GM11168 (cell line): ENCODE measurements around the gene CDH4.
"Not testable (repeated sequence)": the region's sequence is repeated elsewhere in the genome, so short reads cannot be mapped to it uniquely, and the experiment has no call there.

ENCODE experiments used
- in situ Hi-C: fragments of 300-500 bp; cut with MboI; formaldehyde crosslinking; loops from one replicate; pipeline ENCODE4 v1.12.0; 2022; ENCODE audit warnings: low sequenced_read_pairs; ENCODE audit not compliant: unreplicated experiment

Gene CDH4

DNA sequence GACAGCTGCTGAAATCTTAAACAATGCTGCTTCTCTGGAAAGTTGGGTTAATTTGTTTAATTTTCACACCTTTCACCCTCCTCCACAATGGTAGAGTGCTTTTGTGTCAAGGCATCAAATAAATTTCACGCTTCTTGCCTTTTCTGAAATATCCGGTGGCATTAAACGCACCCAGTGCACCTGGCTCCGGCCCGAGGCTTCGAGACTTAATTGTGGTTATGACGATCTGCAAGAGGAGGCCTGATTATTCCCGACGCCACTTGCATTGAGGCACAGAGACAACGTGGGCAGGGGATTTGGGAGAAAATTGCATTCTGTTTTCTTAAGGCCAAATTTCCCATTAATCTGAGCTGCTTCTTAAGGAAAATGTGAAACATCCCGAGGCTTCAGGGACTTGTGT is 152.2 kb downstream of the CDH4 start:
- in situ Hi-C loops: no loop called here

DNA sequence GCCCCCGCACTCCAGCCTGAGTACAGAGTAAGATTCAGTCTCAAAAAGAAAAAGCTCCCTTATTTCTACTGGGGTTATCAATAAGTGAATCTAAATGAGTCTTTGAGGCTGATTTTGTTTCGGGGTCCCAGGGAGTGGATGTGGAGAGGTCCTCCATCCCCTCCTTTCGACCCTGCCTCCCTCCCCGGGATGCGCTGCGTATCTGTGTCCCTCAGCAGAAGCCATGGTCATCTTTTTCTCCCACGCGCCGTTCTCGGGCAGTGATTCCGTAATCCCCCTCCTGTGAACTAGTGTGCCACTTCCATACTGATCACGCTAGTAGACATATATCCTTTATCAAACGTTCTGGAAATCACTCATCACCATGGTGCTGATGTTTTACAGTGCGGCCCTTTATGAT is 152.9 kb downstream of the CDH4 start:
- in situ Hi-C loops: no loop called here

DNA sequence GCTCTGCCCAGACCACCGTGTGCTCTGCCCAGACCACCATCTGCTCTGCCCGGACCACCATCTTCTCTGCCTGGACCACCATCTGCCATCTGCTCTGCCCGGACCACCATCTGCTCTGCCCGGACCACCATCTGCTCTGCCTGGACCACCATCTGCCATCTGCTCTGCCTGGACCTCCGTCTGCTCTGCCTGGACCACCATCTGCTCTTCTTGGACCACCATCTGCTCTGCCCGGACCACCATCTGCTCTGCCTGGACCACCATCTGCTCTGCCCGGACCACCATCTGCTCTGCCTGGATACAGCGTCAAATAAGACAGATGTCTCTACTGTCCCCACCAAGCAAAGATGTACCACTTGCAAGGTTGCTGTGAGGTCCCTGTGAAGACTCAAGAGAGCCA is 154.7 kb downstream of the CDH4 start:
- in situ Hi-C loops: not testable (repeated sequence)

DNA sequence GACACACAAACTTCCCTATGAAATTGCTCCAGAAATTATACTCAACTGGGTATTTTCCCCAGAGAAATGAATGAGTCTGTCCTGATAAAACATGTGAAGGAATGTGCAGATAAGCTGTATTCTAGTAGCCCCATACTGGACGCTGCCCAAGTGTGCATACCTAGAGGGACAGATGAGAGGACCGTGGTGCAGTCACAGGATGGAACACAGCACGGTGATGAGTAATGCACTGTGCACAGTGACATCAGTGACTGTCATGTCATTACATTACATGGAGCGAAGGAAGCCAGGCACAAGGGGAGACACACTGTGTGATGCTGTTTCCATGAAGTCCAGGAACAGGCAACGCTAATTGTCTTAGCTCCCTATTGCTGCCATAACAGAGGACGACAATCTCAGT is 155.5 kb downstream of the CDH4 start:
- in situ Hi-C loops: no loop called here

DNA sequence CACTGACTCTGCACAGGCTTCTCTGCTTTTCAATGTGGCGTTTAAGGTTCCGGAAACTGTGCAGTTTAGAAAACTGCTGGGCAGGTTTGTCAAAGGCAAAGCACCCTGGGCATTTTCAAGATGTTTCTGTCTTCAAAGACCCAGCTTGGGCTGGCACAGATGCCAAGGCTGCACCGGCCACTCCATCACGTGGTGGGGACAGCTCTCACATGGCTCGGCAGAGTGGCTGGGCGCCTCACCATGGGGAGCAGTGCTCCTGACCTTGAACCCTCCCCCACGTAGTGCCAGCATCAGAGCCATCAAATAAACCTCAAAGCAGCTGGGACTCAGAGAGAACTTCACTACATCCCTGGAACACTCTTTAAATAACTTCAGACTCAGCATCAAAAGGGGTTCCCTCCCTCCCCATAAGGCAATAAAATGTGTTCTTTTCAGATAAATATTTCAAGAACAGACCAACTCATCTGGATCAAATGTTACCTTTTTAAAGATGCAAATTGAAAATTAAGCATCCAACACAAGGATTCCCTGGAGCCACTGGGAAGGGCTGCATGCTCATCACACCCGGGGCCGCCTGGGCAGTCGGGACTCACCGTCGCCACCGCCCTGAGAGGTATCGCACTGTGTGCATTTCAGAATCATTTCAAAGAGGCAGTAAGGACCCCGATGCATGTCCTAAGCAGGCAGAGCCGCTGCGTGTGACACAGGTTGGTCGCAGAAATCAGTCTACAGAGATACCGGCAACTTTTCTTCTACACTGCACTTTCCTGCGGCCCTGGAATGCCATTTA is 157.1 kb downstream of the CDH4 start:
- in situ Hi-C loops: no loop called here

DNA sequence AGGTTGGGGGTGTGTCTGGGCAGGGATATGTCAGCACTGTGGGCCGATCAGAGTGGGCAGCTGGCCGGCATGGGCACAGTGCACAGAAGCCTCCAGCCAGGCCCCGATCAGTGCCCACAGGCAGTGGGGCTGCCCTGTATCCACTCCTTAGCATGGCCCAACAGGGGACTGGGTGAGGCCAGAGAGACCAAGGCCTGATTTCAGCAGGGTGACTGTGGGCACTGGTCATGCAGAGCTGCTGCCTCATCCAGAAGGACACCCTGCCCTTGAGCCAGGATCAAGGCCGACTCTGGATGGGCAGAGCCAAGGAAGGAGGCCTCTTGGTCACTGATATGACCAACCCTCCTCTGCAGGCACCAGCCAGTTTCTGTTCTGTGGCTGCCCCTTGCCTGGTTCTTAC is 159.7 kb downstream of the CDH4 start:
- in situ Hi-C loops: no loop called here

DNA sequence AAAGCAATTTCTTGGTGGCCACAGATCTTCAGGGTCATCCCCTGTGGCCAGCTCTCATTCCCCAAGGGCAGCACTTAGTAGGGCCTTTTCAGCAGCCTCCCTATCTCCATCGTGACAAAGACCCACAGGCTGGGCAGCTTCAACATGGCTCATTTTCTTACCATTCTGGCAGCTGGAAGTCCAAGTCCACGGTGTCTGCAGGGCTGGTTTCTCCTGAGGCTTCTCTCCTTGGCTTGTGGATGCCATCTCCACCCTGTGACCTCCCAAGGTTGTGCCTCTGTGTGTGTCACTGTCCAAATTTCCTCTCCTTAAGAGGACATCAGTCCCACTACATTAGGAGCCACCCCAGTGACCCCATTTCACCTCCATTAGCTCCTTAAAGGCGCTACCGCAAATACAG is 161.7 kb downstream of the CDH4 start:
- in situ Hi-C loops: no loop called here

DNA sequence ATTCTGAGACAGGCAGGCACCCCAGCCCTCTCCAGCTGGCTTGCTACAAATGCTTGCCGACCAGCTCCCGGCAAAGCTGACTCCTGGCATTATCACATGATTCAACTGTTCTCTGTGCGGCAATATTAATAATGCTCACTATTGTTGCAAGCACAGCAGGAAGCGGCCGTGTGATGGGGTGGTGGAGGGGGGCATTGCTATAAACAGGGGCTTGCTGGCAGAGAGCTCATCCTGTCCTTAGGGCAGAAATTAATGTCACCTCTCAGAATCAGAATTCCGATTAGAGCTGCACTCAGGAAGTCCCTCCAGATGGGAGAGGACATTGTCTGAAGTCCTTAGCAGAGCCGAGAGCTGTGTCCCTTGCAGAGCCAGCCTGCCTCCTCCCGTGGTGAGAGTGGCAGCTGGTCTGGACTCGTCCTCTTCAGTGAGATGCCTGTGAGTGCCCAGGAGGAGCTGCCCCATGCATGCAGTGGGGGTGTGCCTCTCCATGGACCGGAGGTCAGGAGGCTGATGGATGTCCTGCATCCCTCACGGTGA is 162.5 kb downstream of the CDH4 start:
- in situ Hi-C loops: no loop called here

DNA sequence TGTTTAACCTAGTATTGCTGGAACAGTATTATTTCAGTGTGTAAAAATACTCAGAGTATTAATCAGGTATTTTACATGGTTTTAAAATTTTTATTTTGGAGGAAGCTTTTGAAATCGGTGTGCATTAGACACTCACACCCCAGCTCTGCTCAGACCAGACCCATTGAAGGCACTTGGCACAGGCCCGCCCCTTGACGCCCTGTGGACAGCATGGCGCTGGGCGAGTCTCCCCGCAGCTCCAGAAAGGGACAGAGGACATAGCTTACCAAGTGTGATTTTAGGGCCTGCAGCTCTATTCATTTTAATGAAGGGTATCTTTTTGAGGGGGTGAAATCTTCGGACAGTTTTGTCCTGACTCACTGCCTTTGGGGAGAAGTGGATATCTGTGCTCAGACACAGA is 164.5 kb downstream of the CDH4 start:
- in situ Hi-C loops: no loop called here

DNA sequence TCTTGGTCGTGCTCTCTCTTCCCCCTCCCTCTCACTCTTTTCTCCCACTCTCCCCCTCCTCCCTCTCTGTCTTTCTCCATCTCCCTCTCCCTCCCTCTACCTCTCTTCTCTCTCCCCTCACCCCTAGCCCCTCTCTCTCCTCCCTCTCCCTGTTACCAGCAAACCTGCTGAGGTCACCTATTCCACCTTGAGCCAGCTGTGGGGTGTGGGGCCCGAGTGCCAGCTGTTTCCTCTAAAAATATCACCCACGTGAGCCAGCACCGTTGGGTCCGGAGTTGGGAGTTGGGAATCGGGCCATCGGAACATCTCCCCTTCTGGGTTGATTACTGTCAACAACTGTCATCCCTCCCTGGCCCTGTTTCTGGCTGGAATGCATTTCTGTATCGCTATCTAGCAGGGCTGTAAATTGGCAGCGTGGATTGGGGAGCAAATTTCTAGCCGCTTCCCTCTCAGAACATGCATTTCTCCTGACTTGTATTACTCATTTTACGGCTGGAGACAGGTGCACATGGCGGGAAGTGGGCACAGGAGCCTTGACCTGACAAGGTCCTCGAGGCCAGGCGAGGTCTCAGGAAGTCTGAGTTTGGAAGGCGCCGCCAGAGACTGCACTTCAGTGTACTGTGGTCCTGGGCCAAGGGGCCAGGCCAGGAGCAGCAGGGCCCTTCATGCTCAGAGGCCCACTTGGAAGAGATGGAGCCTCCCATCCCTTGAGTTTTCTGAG is 165.3 kb downstream of the CDH4 start:
- in situ Hi-C loops: no loop called here

DNA sequence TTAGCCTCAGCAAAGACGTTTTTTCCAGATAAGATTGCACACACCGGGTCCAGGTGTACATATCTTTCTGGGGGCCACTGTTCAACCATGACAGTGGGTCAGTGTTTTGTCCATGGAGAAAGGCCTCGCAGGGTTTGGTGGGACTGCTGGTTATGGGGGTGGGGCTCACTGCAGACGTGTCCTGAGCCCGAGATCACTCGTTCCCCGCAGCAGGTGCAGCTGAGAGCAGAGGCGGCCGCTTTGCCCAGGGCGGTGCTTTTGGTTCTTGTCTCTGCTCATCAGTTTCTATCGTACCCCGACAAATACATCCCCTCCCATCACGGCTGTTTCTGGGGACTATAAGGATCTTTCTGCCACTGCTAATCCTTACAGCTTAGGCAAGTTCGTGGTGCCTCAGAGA is 166.9 kb downstream of the CDH4 start:
- in situ Hi-C loops: no loop called here

DNA sequence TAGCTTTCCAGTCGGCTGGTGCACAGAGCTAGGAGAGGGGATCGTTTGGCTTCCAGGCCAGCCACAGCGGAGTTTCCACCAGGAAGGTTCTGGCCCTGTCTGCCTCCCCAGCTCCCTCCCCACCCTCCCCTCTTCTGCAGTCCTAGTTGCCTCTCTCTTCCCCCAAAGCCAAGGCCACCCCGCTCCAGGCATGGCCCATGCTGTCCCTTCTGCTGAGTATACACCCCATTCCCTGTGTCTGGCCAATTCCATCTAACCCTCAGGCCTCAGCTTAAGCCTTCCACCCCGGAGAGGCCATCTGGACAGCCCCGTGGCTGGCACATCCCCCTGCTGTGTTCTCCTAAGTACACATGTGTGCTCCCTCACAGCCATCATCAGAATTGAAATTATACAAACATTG is 167.4 kb downstream of the CDH4 start:
- in situ Hi-C loops: no loop called here

DNA sequence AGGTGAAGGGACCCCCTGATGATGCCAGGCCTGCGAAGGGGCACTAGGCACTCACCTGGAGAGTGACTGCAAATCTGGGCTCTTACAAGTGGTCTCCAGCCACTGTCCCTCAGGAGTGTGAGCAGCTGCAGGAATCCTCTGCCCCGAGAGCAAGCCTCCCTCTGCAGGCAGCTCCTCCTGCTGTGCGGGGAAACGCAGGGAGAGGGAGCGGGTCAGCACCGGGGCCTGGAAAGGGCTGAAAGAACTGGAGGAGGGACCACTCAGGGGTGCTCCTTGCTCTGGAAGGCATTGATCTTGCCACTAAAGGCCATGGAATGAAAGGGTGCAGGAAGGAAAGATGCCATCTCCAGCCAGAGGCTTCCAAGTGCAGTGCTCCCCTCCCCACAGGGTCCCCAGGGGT is 168.0 kb downstream of the CDH4 start:
- in situ Hi-C loops: no loop called here

DNA sequence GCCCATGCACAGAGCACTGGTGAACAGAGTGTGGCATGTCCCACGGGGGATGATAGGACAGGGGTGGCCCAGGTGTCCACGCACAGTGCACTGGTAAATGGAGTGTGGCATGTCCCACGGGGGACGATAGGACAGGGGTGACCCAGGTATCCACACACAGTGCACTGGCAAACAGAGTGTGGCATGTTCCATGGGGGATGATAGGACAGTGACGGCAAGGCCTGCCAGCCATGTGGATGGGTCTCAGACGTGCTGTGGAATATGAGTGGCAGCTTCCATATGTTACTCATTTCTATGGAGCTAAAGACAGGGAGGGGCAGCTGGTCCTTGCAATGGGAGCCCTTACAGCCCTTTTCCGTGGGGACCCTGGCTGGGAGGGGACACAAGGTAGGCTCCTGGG is 168.7 kb downstream of the CDH4 start:
- in situ Hi-C loops: no loop called here

DNA sequence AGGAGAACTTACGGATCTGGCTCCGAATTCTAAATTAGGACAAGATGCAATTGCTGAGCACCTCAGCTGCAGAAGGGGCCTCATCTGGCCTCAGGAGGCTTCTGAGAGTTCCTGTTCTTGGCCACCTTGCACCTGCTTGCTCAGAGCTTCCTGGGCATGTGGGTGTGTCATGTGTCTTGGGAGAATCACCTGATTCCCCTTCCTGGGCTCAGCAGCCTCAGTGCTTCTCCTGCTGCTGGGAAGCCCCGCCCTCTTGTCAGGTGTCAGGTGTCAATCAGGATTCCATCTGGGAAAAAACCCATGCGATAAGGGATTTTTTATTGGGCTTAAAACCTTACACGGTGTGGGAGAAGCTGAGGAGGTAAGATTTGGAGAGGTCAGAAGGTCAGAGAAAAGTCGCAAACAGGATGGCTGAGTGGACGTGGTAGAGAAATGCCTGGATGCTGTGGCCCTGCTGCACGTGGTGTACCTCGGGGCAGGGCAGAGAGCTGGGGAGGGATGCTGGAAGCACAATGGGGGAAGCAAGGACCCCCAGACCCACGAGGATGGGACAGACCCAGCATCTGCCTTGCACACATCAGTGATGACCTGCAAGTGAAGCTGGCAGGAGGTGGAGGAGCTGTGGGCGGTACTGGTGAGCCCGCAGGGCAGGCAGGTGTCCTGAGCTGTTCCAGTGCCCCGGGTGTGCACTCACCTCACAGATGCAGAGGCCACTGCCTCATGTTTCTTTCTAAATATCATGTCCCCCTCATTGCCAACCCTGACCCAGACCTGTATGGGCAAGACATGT is 170.8 kb downstream of the CDH4 start:
- in situ Hi-C loops: no loop called here

DNA sequence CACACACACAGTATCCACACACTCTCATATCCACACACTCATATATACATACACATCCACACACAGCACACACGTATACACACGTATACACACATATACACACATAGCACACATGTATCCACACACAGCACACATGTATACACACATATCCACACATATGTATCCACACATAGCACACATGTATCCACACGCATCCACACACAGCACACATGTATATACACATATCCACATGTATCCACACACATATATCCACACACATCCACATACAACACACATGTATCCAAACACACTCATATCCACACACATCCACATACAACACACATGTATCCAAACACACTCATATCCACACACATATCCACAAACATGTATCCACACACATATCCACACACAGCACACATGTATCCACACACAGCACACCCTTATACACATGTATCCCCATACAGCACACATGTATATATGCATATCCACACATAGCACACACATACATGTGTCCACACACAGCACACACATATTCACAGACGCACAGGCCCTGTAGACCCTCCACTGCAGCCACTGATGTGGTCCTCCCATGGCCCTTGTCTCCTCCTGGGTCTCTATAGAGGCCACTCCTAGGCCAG is 172.1 kb downstream of the CDH4 start:
- in situ Hi-C loops: no loop called here

DNA sequence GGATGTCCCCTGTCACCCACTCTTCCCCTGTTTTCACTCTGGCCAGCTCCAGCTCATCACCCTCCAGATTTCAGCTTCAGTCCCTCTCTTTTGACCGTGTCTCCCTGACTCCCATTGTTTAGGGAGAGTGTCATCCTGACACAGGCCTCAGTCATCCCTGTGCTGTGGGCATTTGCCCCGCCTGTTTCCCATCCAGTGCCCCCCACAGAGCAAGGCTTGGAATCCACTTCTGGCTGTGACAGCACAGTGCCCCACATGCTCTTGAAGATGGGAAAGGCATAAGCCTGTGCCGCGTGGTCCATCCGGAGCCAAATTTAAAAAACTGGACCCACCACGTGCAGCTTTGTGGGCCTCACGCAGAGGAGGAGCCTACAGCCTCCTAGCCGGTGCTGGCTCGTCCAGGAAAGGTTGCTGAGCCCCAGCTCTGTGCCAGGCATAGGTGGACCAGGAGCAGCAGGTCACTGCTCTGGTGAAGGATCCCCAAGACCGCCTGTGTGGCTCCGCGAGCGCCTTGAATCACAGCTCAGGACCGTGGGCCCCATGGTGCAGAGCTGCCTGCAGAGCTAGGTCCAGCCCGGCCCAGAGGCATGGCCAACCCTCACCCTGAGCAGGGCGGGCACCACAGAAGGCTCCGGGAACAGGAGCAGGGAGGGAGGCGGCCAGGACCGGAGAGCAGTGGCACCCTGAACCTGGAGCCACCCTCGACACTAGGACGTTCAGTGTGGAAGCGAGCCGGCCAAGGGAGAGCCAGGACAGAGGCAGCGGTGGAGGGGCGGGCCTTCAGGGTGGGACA is 172.8 kb downstream of the CDH4 start:
- in situ Hi-C loops: no loop called here

DNA sequence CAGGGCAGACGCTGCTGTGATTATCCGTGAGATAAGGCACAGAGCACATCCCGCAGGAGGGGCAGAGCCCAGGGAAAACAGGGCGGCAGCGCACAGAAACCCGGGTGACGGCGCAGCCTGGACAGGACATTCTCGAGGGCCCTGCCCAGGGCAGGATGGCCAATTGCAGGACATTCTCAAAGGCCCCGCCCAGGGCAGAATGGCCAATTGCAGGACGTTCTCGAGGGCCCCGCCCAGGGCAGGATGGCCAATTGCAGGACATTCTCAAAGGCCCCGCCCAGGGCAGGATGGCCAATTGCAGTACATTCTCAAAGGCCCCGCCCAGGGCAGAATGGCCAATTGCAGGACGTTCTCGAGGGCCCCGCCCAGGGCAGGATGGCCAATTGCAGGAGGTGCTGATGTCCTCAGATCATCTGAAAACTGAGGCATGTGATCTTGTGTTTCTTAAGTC is 173.5 kb downstream of the CDH4 start:
- in situ Hi-C loops: not testable (repeated sequence)

DNA sequence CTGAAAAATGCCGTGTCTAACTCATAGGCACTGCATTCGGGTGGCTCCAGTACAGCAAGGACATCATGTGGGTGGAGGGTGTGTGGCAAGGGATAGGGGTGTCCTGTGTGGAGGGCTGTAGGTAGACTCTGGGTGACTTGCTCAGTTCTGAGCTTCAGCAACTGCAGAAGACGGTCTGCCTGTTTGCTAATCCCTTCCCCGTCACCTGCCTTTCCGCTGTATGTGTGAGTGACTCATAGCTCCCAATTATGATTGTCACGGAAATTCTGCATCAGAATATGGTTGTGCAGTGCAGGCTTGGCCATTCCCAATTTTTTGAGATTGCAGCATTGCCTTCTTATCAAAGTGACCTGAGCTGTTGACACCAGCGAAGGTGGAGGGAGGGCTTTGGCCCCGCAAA is 174.3 kb downstream of the CDH4 start:
- in situ Hi-C loops: no loop called here
